Ramos (cell line): ENCODE results near the gene COX20.
"Not testable (repeated sequence)": the region's sequence is repeated elsewhere in the genome, so short reads cannot be mapped to it uniquely, and the experiment has no call there.

Experiments used
- in situ Hi-C: fragments of 300-500 bp; cut with MboI; formaldehyde crosslinking; loops from one replicate; pipeline ENCODE4 v1.14.3; 2022; ENCODE audit warnings: low sequenced_read_pairs; ENCODE audit not compliant: unreplicated experiment

COX20 gene

DNA sequence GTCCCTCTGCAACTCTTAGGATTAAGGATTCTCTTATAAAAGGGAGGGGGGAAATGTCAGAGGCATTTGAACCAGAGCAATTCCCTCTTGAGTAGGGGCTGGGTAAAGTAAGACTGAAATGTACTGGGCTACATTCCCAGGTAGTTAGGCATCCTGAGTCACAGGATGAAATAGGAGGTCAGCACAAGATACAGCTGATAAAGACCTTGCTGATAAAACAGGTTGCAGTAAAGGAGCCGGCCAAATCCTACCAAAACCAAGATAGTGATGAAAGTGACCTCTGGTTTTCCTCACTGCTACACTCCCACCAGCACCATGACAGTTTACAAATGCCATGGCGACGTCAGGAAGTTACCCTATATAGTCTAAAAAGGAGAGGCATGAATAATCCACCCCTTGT is 14.3 kb upstream of the COX20 start:
- in situ Hi-C loops, result no loop called here

DNA sequence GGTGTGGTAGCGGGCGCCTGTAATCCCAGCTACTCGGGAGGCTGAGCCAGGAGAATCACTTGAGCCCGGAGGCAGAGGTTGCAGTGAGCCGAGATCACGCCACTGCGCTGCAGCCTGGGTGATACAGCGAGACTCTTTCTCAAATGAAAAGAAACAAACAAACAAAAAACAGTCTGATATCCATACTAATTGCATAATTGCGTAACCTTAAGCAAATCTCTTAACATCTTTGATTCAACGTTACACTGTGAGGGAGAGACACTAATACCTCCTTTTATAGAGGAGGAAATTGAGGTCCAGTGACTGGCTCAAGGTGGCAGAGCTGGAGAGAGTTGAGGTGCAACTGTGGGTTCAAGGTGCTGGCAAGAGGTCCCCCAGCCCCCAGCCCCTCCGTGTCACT is 12.6 kb upstream of the COX20 start:
- in situ Hi-C loops, result no loop called here

DNA sequence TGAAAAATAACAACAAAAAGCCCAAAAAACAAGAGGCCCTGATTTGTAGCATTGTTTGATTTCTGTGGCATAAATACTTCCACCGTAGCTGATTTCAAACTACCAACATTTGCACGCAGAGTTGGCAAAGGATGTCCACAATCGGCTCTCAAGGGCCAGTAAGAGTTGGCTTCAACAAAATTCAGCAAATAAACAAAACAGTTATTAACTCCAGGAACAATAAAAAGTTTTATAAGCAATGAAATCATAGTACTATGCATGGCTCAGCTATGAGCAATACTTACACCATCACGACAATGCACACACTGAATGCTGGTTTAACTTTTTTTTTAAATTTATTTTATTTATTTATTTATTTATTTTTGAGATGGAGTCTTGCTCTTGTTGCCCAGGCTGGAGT is 8.7 kb upstream of the COX20 start:
- in situ Hi-C loops, result no loop called here

DNA sequence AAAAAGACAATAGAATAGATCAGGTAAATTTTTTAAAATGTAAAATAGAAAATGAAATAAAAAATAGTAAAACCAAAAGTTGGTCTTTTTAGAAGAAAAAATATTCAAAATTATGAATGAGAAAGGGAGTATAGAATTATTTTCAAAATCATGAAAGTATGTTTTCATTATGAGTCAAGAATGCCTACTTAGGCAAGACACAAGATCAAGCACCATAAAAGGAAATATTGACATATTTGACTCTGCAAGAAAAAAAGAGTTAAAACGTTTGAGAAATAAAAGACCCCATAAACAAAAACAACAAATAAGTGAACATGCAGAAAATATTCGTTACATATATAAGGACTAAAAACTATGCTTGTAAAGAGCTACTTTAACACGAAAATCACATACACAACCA is 4.8 kb upstream of the COX20 start:
- in situ Hi-C loops, result no loop called here

DNA sequence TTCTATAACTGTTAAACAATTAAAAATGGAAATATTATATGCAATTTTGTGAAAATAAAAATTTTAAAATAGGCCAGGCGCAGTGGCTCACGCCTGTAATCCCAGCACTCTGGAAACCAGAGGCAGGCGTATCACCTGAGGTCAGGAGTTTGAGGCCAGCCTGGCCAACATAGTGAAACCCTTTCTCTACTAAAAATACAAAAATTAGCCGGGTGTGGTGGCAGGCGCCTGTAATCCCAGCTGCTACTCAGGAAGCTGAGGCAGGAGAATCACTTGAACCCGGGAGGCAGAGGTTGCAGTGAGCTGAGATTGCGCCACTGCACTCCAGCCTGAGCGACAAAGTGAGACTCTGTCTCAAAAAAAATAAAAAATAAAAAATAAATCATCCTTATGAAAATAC is 2.2 kb upstream of the COX20 start:
- in situ Hi-C loops, result not testable (repeated sequence)

DNA sequence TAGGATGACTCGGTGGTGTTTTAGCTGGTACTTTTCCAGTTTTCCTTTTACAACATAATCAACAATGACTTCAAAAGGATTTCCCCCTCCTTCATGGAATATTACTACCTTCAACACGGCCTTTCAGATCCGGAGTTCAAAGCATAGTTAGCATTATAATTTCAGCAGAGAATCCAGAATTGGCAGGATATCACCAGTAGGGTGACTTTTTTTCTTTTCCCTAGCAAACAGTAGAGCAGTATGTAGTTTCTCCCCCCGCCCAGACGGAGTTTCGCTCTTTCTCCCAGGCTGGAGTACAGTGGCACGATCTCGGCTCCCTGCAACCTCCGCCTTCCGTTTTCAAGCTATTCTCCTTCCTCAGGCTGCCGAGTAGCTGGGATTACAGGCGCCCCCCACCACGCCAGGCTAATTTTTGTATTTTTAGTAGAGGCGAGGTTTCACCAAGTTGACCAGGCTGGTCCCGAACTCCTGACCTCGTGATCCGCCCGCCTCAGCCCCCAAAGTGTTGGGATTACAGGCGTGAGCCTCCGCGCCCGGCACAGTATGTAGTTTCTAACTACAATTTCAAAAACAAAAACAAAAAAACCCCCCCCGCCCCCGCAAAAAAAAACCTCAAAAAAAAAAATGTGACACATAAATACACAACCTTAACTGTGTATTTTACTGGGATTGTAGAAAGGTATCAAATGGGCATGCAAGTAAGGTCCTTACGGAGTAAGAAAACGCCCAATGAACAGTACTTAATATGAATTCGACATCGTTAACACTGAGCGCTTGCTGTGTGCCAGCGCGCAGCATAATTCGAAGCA is 1.5 kb upstream of the COX20 start:
- in situ Hi-C loops, result no loop called here

DNA sequence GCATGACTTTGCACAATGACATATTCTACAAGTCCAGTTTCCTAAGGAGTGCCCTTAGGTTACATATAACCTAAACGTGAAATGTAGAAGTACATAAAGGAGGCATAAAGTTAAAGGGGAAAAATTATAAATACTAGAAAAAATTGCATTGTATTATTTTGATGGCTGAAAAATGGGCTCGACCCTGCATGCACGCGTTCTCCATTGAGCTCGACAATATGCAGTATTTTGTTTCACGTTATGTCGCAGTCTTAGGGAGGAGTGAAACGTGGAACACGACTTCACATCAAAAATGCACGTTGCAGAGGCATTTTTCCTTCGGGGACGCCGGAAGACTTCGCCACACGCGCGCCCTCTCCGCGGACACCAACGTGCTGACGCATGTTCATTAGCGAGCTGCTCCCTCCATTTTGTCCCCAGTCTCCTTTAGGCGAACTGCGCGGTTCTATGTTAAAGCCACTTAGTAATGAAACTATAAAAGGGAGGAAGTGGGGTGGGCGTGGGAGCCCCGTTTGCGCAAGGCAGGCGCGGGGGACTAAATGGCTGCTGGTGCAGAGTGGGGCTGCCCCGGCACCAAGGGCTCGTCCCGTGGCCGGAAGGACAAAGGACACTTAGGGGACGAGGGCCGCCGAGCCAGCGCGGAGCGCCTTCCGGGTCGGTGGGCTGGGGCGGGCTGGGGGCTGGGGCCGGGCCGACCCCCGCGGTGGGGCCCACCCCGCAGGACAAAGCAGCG is 749 bp upstream of the COX20 start:
- in situ Hi-C loops, result no loop called here

DNA sequence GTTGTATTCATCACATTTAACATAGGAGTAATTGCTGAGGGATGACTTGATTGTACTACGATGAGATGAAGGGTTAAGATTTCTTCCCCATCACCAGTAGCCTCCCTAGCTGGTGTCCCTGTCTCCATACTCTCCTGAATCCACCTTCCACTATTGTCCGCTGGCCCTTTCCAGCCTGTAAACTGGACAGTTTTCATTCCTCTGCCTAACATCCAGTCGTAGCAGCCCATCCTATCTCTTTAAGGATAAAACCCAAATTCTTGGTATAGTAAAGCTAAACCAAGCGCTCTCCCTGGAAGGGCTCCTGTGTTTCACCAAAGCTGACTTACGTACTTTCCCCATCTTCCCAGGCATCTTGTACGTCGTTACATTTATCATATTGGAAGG is 670 bp downstream of the COX20 start:
- in situ Hi-C loops, result no loop called here

DNA sequence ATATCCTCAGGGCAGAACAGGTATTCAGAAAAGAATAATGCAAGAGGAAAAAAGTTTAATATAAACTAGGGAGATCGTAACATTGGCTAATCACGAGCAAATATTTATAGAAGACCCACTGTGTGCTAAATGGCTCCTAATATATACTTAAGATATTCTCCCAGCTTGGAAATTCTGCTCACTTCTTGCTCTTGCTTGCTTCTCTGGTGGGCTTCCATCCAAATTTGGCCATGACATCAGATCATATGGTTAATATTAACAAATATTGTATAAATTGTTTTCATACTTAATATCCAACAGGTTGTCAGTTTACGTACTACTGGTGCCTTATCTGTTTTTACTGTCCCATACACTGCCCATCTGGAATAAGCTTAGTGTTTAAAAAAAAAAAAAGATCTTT is 1.1 kb downstream of the COX20 start:
- in situ Hi-C loops, result no loop called here

DNA sequence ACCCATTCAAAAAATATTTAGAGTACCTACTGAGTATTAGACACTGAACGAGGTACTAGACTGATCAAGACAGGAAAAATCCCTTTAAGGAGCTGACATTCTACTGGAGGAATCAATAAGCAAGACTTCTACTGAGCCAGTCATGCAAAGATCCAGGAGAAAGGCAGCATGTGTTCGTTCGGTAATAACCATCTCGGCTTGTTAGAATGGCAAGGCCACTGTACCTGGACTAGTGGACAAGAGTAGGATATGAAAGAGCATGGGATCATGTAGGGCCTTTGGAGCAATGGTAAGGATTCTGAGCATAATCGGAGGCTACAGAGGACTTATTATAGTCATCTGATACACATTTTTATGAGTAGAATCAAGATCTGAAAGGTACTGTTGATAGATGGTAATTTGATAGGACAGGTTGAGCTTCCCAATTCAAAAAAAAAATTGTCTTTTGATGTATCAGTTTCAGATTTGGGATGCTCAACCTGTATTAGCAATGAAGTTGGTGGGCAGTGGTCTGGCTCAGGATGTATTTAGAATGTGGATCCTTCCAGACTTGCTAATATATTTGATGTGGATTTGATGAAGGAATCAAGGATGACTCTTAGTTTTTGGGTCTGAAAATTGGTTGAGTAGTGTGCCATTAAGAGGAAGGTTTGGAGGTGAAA is 2.3 kb downstream of the COX20 start:
- in situ Hi-C loops, result no loop called here

DNA sequence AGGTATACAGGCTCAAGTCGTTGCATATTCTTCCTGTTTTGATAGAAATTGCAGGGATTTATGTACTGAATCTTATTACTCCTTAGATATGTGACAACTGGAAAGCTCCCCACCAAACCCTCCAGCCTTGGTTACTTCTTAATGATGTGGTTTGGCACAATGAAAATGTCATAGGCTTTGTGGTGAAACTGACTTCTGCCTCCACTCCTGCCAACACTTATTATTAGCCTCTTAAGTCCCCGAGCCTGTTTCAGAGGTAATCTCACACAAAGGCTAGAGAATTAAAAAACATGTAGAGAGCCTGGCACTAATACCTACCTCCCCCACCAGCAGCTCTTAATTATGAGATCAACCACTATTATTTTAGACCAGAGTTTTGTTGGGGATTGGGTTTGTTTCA is 4.2 kb downstream of the COX20 start:
- in situ Hi-C loops, result no loop called here

DNA sequence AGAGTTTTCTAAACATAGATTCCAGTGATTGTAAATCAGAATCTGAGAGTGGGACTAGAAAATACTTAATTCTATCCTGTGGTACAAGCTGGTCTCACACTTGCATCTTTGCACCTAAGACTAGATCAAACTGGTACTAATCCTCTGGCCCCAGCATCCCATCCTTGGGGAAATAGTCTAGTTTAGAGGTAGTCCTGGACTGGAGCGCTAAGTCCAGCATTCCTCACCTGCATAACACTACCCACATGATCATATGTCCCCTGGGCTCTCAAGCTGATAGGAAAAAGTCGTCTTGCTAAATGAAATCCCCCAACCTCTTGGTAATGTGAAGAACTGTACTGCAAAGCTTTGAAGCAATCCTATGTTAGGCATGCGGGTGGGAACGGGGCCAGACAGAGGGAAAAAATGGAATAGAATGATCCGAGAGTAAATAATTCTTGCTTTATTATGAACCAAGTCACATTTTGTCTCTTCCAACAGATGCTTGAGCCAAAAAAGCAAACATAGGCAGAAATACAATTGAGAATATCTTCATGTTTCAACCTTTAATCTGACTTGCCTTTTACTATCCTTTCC is 4.8 kb downstream of the COX20 start:
- in situ Hi-C loops, result no loop called here

DNA sequence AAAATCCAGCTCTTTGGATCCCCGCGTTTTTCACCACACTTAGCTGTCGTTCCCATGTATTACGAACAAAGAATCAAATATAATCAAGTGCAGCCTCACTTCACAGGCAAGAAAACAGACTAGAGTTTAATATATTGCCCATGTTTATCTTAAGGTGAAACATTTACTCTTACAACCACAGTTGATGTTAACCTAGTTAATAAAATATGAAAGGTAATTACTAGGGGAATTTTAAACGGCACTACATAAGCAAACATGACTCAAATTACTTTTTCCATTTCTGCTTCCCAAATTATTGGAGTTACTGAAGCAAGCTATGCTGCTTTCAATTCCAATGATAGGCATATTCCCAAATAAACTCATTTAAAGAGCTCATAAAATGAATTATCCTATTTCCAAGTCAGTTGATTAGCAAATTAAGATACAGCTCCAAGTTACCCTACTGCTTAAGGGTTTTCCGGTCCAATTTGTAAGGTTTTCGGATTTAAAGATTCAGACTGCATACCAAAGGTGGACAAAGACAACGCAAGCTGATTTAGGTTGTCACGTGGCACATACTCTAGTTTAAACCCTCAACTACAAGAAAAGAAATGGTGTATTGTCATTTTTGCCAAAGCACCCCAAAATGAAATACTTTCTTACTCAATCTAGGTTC is 5.9 kb downstream of the COX20 start:
- in situ Hi-C loops, result no loop called here

DNA sequence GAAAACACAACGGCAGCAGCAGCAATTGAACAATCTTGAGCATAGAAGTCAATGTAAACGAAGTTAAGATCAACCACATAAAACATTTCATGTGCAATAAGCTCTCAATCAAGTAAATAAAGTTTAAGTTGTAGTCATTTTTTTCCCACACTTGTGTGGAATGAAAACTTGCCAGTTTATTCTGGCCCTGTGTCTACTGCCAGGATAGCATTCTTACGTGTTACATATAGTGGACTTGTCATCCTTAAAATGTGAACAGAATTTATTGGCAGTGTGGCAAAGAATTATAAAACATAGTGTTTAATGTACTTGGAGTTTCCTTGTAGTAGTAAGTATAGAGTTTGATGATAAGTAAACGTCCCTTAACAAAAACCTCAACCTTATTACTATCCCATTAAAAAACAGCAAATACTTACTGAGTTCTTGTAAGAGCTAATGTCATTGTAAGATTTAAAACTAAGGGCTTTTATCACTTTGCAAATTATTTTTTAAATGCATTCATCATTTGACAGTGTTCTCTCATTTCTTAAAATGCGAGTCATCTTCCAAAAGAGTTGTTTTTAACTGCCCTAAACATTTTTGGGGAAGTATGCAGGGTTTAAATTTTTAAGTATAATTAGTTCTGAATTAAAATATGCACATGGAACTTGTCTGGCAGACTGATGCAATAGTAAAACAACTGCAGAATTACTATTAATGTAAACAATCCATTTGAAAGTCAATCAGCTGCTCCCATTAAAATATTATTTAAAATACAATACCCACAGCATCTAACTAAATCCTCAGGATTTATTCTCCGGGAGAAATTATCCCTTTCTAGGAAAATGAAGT is 7.9 kb downstream of the COX20 start:
- in situ Hi-C loops, result no loop called here

DNA sequence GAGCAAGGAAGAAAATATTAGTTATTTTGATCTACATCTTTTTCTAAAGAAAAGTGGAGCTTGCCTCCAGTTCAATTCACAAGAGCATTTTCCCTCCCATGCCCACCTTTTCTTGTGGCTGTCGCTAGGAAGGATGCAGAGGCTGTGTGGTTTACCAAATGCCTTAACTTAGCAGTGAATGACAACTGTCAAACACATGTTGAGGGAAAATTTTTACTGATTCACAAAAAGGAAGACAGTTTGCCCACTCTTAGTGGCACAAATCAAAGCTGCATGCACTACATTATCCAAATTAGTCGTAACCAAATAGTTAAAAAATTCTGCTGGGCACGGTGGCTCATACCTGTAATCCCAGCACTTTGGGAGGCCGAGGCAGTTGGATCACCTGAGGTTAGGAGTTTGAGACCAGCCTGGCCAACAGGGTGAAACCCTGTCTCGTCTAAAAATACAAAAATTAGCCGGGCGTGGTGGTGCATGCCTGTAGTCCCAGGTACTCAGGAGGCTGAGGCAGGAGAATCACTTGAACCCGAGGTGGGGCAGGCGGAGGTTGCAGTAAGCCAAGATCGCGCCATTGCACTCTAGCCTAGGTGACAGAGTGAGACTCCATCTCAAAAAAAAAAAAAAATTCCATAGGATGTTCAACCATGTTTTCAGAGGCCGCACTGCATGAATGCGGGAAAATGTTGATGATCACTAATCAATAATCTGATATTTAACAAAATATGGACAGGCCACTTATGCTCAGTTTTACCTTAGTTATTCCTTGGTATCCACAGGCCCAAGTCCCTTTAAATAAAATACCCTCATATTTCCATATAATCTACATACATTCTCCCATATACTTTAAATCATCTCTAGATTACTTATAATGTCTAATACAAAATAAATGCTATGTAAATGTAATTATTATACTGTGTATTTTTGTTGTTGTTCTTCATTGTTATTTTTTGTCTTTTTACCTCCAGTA is 9.0 kb downstream of the COX20 start:
- in situ Hi-C loops, result no loop called here

DNA sequence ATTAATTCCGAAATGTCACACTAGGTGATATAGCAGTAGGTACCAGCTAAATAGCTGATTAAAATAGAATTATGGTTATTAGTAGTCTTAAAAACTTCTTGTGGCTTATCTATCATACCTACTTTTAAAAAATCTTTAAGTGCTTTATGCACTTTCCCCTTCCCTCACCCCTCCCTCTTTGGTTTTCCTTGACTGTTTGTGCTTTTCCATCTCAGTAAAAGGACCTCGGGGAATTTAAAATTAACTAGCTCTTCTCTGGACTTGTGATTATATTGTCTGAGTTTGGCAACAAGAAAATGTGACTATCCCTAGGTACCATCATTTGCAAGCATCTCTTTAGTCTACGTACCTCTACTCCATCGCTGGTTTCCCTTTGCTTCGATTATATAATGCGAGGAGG is 11.2 kb downstream of the COX20 start:
- in situ Hi-C loops, result no loop called here

DNA sequence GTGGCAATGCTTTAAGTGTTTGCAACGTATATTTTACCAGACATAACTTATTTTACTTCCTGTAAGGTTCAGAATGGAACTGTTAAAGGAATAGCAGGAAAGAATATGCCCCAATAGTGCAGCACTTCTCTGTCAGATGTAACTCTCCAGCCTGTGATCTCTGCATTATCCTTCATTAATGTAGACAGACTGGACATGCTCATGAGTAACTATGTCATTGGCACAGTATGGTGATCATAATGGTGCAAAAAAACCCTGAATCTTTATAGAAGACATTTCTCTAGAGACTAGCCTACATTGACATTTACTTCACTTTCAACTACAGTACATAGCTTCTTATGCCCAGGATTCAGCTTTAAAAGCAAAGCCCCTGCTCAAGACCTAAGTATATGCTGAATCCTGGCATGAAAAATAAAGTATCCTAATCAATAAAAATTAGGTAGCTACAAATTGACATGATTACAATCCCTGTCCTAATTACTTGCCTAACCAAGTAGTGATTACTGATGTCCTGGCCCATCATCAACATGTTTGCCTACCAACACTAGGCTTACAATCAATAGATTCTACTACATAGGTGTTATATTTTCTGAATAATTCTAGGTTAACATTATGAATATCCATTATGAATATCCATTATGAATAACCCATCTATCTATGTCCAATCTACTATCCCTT is 13.9 kb downstream of the COX20 start:
- in situ Hi-C loops, result no loop called here
